ENCODE results near the gene PRKAR2B.
"Not testable (repeated sequence)": the region's sequence is repeated elsewhere in the genome, so short reads cannot be mapped to it uniquely, and the experiment has no call there.

Gene PRKAR2B

GRCh38 chr7:107119376-107120105 is 75.0 kb downstream of the PRKAR2B start:
- DNase-seq (ENCODE audit: low read depth) = no peak

- no peak for DNase-seq (ENCODE audit: low read depth)
These were observed 78.0 kb downstream of the PRKAR2B start for GRCh38 chr7:107122486-107122911.

GRCh38 chr7:107123392-107123791 is 78.9 kb downstream of the PRKAR2B start:
- DNase-seq (ENCODE audit: low read depth) = no peak

GRCh38 chr7:107125475-107125874 is 81.0 kb downstream of the PRKAR2B start:
- no peak for DNase-seq (ENCODE audit: low read depth)

GRCh38 chr7:107128217-107128616 is 83.7 kb downstream of the PRKAR2B start:
- DNase-seq (ENCODE audit: low read depth) = no peak

GRCh38 chr7:107128748-107129147 is 84.2 kb downstream of the PRKAR2B start:
- no peak for DNase-seq (ENCODE audit: low read depth)

- no peak for DNase-seq (ENCODE audit: low read depth)
These were observed 86.1 kb downstream of the PRKAR2B start for GRCh38 chr7:107130487-107131220.

- DNase-seq (ENCODE audit: low read depth) = no peak
These were observed 88.9 kb downstream of the PRKAR2B start for GRCh38 chr7:107133396-107133795.

- no peak for DNase-seq (ENCODE audit: low read depth)
These were observed 94.4 kb downstream of the PRKAR2B start for GRCh38 chr7:107138696-107139420.

- not testable (repeated sequence) for DNase-seq (ENCODE audit: low read depth)
These were observed 99.4 kb downstream of the PRKAR2B start for GRCh38 chr7:107143875-107144274.

GRCh38 chr7:107145067-107145838 is 100.7 kb downstream of the PRKAR2B start:
- DNase-seq (ENCODE audit: low read depth) = no peak

- no peak for DNase-seq (ENCODE audit: low read depth)
These were observed 103.2 kb downstream of the PRKAR2B start for GRCh38 chr7:107147464-107148393.

GRCh38 chr7:107148721-107149120 is 104.2 kb downstream of the PRKAR2B start:
- DNase-seq (ENCODE audit: low read depth) = no peak

- no peak for DNase-seq (ENCODE audit: low read depth)
These were observed 105.4 kb downstream of the PRKAR2B start for GRCh38 chr7:107149863-107150262.

- peak; percentile 60 for DNase-seq (ENCODE audit: low read depth)
These were observed 106.0 kb downstream of the PRKAR2B start for GRCh38 chr7:107150375-107151073.

- DNase-seq (ENCODE audit: low read depth) = no peak
These were observed 107.0 kb downstream of the PRKAR2B start for GRCh38 chr7:107151538-107151937.

GRCh38 chr7:107152011-107152410 is 107.5 kb downstream of the PRKAR2B start:
- DNase-seq (ENCODE audit: low read depth) = no peak

- no peak for DNase-seq (ENCODE audit: low read depth)
These were observed 110.3 kb downstream of the PRKAR2B start for GRCh38 chr7:107154826-107155225.

- DNase-seq (ENCODE audit: low read depth) = not testable (repeated sequence)
These were observed 111.2 kb downstream of the PRKAR2B start for GRCh38 chr7:107155726-107156125.

- DNase-seq (ENCODE audit: low read depth) = no peak
These were observed 112.6 kb downstream of the PRKAR2B start for GRCh38 chr7:107157091-107157490.
